K562 (cell line): ENCODE results near the gene ECE2. TPM values are rescaled to one million over a fixed set of nuclear protein-coding genes. Genes with fewer than 3 reads are reported as not detected.

Experiments
- ATAC-seq: fragments of 200-7000 bp; cut with Tn5 transposase; 3 replicates; pipeline ENCODE4 v1.9.1; 2020; ENCODE audit warnings: moderate library complexity
- BruUV-seq: library from RNA; stranded (reverse); fragments of 400-500 nt; replicated peaks from 2 replicates; lab custom pipeline; 2021; lab: Mats Ljungman, UMichigan
- CTCF ChIA-PET: fragments of 300-600 bp; formaldehyde crosslinking; extraction: SDS; loops from one replicate; lab custom pipeline; 2021; ENCODE audit warnings: low intra/inter-chr PET ratio; lab: Yijun Ruan, JAX
- POLR2A ChIA-PET: fragments of 300-600, 350-650 bp; sonication (Branson Sonifier 250); formaldehyde crosslinking; extraction: SDS; loops from one replicate; lab custom pipeline; 2021; ENCODE audit warnings: antibody characterized with exemption, inconsistent platforms; lab: Yijun Ruan, JAX
- DNase-seq, 4 experiments: peaks; one replicate each; pipeline versions ENCODE4 v3.0.0 to v3.0.0-alpha.2; 2011 to 2018; ENCODE audit warnings: low spot score in 3 of 4, mixed read lengths in 3 of 4; ENCODE audit errors: extremely low read depth in 1 of 4
- FAIRE-seq: peaks from 2 replicates; lab custom pipeline; 2011; peaks lifted over from hg19 to GRCh38; lab: Jason Lieb, UNC
- H2AFZ ChIP-seq: 2 replicates; pipeline ENCODE4 v1.6.0; 2011; ENCODE audit warnings: low read depth, low read length, control low read depth, inconsistent platforms
- H3K27ac ChIP-seq: fragments of 200-600 bp; 3 replicates; pipeline ENCODE4 v1.8.0; 2011; ENCODE audit warnings: low read depth, mild to moderate bottlenecking, control low read depth, inconsistent platforms, low read length, moderate library complexity, mixed read lengths; ENCODE audit errors: extremely low read depth
- H3K27me3 ChIP-seq, 2 experiments: fragments of 300-600 bp in 1 of 2; 2 replicates in 1 of 2; 3 replicates in 1 of 2; pipeline versions ENCODE4 v1.6.0 to v1.8.0; 2011; ENCODE audit warnings: inconsistent platforms in 2 of 2, low read length in 2 of 2, mild to moderate bottlenecking in 1 of 2, mixed read lengths in 1 of 2, moderate library complexity in 1 of 2; ENCODE audit not compliant: control insufficient read depth in 2 of 2, insufficient read depth in 2 of 2
- H3K36me3 ChIP-seq: fragments of 300-600 bp; 3 replicates; pipeline ENCODE4 v1.8.0; 2011; ENCODE audit warnings: mild to moderate bottlenecking, low read length, inconsistent platforms; ENCODE audit not compliant: control insufficient read depth, insufficient read depth
- H3K4me1 ChIP-seq, 2 experiments: fragments of 200-600 bp in 1 of 2; replicated peaks in 1 of 2; 2 replicates in 1 of 2; 3 replicates in 1 of 2; pipeline versions ENCODE4 v1.5.1 to v1.8.0; 2011; ENCODE audit warnings: inconsistent platforms in 2 of 2, low read length in 2 of 2, mild to moderate bottlenecking in 1 of 2, mixed read lengths in 1 of 2, moderate library complexity in 1 of 2; ENCODE audit not compliant: control insufficient read depth in 2 of 2, insufficient read depth in 2 of 2
- H3K4me2 ChIP-seq: 2 replicates; pipeline ENCODE4 v1.6.1; 2011; ENCODE audit warnings: low read length, control low read depth, inconsistent platforms, mixed read lengths; ENCODE audit not compliant: insufficient read depth
- H3K4me3 ChIP-seq: fragments of 200-600 bp; sonication (generic), shearing (Covaris generic); 2 replicates; pipeline ENCODE4 v1.5.1; 2016; ENCODE audit warnings: control low read depth, inconsistent platforms
- H3K79me2 ChIP-seq: fragments of 200-600 bp; 3 replicates; pipeline ENCODE4 v1.8.0; 2011; ENCODE audit warnings: low read length, inconsistent platforms; ENCODE audit not compliant: control insufficient read depth, insufficient read depth
- H3K9ac ChIP-seq, 2 experiments: 2 replicates each; pipeline versions ENCODE4 v1.6.0 to v1.6.1; 2011; ENCODE audit warnings: low read depth in 2 of 2, low read length in 2 of 2, control low read depth in 1 of 2, inconsistent platforms in 1 of 2, mild to moderate bottlenecking in 1 of 2, mixed read lengths in 1 of 2; ENCODE audit not compliant: insufficient read depth in 1 of 2
- H3K9me1 ChIP-seq: one replicate; pipeline ENCODE4 v1.6.0; 2011; ENCODE audit warnings: inconsistent platforms, mild to moderate bottlenecking, low read length, moderate library complexity; ENCODE audit not compliant: control insufficient read depth, insufficient read depth
- H3K9me3 ChIP-seq: replicated peaks from 2 replicates; pipeline ENCODE4 v1.5.1; 2011; ENCODE audit warnings: low read depth, low read length, inconsistent platforms; ENCODE audit not compliant: control insufficient read depth, insufficient read depth
- H4K20me1 ChIP-seq: replicated peaks from 2 replicates; pipeline ENCODE4 v1.6.1; 2011; ENCODE audit warnings: low read length, inconsistent platforms, mixed read lengths; ENCODE audit not compliant: control insufficient read depth, insufficient read depth
- PML ChIP-seq: IDR thresholded peaks from 2 replicates; pipeline ENCODE4 v1.6.1; 2012; ENCODE audit warnings: low read length, inconsistent platforms
- SMAD4 ChIP-seq: fragments of 250-450 bp; sonication (Bioruptor Pico); conservative IDR thresholded peaks from 2 replicates; pipeline ENCODE4 v1.8.0; 2021; ENCODE audit warnings: inconsistent platforms, mild to moderate bottlenecking, moderate library complexity
- TAF1 ChIP-seq: IDR thresholded peaks from 2 replicates; pipeline ENCODE4 v1.6.1; 2011; ENCODE audit warnings: mild to moderate bottlenecking, low read length, moderate library complexity; ENCODE audit not compliant: insufficient read depth, control insufficient read depth, severe bottlenecking; ENCODE audit errors: extremely low read depth
- WGBS: fragments of 100-300 bp; shearing (Covaris generic); methylation state at CpG from one replicate; pipeline ENCODE4 v1.1.6; 2016; ENCODE audit warnings: low coverage, mixed read lengths; ENCODE audit not compliant: insufficient coverage; ENCODE audit errors: missing lambda C conversion rate; 5-methylcytosine and 5-hydroxymethylcytosine counted together
- in situ Hi-C: fragments of 300-500 bp; cut with MboI; formaldehyde crosslinking; loops from 4 replicates; pipeline ENCODE4 v1.15.0; 2018; ENCODE audit warnings: inconsistent platforms, mixed read lengths
- intact Hi-C: fragments of 100-400 bp; cut with micrococcal nuclease; formaldehyde crosslinking; loops from 2 replicates; pipeline ENCODE4 v1.14.2; 2022
- polyA plus RNA-seq, 8 experiments: library from polyadenylated mRNA; depleted of rRNA in 4 of 8; stranded (reverse) in 5 of 8; unstranded in 3 of 8; fragments of >200 nt; fragmentation: Nextera tagmentation in 2 of 8; fragmentation: Illumina TruSeq in 1 of 8; extraction: Ambion mirVana in 2 of 8; extraction: Trizol in 1 of 8; gene quantifications; 2 replicates each; pipeline versions ENCODE4 v1.2.1 to v1.2.3, GENCODE V29; 2011 to 2014; ENCODE audit warnings: inconsistent platforms in 1 of 8, missing spikeins in 1 of 8
- total RNA-seq, 7 experiments: library from RNA; depleted of rRNA in 6 of 7; stranded (reverse); fragments of >200 nt in 6 of 7; fragmentation: Illumina TruSeq in 2 of 7; extraction: Trizol in 2 of 7; gene quantifications; 2 replicates each; pipeline versions ENCODE4 v1.2.1 to v1.2.3, GENCODE V29; 2011 to 2021; ENCODE audit warnings: low replicate concordance in 1 of 7
- TF ChIP-seq, protein P1 (sequence below): fragments of 200-600 bp; sonication (generic); IDR thresholded peaks from one replicate; pipeline ENCODE4 v1.6.1; 2012; ENCODE audit warnings: mild to moderate bottlenecking, low read depth, low read length, inconsistent platforms
- TF ChIP-seq, protein P2 (sequence below): sonication (generic); formaldehyde crosslinking; IDR thresholded peaks from 2 replicates; pipeline ENCODE4 v1.5.0; 2020; ENCODE audit warnings: missing genetic modification reagents
- TF ChIP-seq, protein P3 (sequence below), 2 experiments: IDR thresholded peaks; 2 replicates each; pipeline ENCODE4 v1.6.1; 2011; ENCODE audit warnings: borderline replicate concordance in 1 of 2, control low read depth in 1 of 2, low read depth in 1 of 2, low read length in 1 of 2, mild to moderate bottlenecking in 1 of 2, mixed read lengths in 1 of 2, moderate library complexity in 1 of 2; ENCODE audit not compliant: insufficient read depth in 1 of 2, insufficient read length in 1 of 2, poor library complexity in 1 of 2, severe bottlenecking in 1 of 2; ENCODE audit errors: extremely low read depth in 1 of 2

ECE2 gene
- total and polyA plus RNA-seq, 9 of the 15 experiments (the other 6 are each of a cell fraction or from before 2014, with no cell fraction given), result not detected

DNA sequence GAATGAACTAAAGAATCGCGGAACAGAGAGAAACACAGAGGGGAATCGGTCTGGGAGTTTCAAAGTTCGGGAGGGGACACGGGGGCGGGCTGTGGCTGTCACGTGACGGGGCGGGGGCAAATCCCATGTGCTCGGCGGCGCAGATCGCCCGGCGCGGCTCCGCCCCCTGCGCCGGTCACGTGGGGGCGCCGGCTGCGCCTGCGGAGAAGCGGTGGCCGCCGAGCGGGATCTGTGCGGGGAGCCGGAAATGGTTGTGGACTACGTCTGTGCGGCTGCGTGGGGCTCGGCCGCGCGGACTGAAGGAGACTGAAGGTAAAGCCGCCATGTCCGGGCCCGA lies 38.5 kb downstream of the ECE2 start, which contains the start of gene EIF4G1:
Gene EIF4G1 (plus strand): TSS at position 244 of the 337 bp plus-strand sequence. CDS start 1,191 bp downstream, outside the sequence.
- peak within 1 kb of the TSS; percentile 84 for H2AFZ ChIP-seq
- in situ Hi-C loops, result no loop called here
- H3K4me2 ChIP-seq, result peak within 1 kb of the TSS; percentile 99
- CTCF ChIA-PET, result no interaction called here
- 2% methylated on average over 10 of the region's 40 CpGs for WGBS
- peaks cover 13 to 31% of the 10 kb centered on the region in 2 experiments; a peak in 4 of 5 replicates for H3K4me1 ChIP-seq
- no peaks in the 10 kb centered on the region for H3K27me3 ChIP-seq
- peak; percentile 94 to 97 (median 96) for DNase-seq
- intact Hi-C loops, result loop anchor here (2.0 kb wide), 1 partner anchor 16 kb away; the partner anchor contains the start of gene PSMD2
- H3K4me3 ChIP-seq, result peak within 1 kb of the TSS; percentile 100
- H3K36me3 ChIP-seq, result peaks cover 45% of the 10 kb centered on the region
- peaks cover 36% of the 10 kb centered on the region for H4K20me1 ChIP-seq
- H3K9me1 ChIP-seq, result peaks cover 10% of the 10 kb centered on the region
- POLR2A ChIA-PET, result no interaction called here
- ATAC-seq, result peak; percentile 92
- H3K79me2 ChIP-seq, result peaks cover 50% of the 10 kb centered on the region
- H3K27ac ChIP-seq, result peak within 1 kb of the TSS; percentile 94
- FAIRE-seq, result peak; percentile 84
- BruUV-seq, result no TSS peak
- no peaks in the 10 kb centered on the region for H3K9me3 ChIP-seq
- H3K9ac ChIP-seq, result peak within 1 kb of the TSS; percentile 99 to 100
- TF ChIP-seq TAF1 (peak; percentile 88), SMAD4 (CRISPR knock-in tag) (no peak; the same call in 1 of the 2 replicates), PML (peak; percentile 25; the same call in 1 of the 2 replicates)
- TF ChIP-seq, protein P1, sequence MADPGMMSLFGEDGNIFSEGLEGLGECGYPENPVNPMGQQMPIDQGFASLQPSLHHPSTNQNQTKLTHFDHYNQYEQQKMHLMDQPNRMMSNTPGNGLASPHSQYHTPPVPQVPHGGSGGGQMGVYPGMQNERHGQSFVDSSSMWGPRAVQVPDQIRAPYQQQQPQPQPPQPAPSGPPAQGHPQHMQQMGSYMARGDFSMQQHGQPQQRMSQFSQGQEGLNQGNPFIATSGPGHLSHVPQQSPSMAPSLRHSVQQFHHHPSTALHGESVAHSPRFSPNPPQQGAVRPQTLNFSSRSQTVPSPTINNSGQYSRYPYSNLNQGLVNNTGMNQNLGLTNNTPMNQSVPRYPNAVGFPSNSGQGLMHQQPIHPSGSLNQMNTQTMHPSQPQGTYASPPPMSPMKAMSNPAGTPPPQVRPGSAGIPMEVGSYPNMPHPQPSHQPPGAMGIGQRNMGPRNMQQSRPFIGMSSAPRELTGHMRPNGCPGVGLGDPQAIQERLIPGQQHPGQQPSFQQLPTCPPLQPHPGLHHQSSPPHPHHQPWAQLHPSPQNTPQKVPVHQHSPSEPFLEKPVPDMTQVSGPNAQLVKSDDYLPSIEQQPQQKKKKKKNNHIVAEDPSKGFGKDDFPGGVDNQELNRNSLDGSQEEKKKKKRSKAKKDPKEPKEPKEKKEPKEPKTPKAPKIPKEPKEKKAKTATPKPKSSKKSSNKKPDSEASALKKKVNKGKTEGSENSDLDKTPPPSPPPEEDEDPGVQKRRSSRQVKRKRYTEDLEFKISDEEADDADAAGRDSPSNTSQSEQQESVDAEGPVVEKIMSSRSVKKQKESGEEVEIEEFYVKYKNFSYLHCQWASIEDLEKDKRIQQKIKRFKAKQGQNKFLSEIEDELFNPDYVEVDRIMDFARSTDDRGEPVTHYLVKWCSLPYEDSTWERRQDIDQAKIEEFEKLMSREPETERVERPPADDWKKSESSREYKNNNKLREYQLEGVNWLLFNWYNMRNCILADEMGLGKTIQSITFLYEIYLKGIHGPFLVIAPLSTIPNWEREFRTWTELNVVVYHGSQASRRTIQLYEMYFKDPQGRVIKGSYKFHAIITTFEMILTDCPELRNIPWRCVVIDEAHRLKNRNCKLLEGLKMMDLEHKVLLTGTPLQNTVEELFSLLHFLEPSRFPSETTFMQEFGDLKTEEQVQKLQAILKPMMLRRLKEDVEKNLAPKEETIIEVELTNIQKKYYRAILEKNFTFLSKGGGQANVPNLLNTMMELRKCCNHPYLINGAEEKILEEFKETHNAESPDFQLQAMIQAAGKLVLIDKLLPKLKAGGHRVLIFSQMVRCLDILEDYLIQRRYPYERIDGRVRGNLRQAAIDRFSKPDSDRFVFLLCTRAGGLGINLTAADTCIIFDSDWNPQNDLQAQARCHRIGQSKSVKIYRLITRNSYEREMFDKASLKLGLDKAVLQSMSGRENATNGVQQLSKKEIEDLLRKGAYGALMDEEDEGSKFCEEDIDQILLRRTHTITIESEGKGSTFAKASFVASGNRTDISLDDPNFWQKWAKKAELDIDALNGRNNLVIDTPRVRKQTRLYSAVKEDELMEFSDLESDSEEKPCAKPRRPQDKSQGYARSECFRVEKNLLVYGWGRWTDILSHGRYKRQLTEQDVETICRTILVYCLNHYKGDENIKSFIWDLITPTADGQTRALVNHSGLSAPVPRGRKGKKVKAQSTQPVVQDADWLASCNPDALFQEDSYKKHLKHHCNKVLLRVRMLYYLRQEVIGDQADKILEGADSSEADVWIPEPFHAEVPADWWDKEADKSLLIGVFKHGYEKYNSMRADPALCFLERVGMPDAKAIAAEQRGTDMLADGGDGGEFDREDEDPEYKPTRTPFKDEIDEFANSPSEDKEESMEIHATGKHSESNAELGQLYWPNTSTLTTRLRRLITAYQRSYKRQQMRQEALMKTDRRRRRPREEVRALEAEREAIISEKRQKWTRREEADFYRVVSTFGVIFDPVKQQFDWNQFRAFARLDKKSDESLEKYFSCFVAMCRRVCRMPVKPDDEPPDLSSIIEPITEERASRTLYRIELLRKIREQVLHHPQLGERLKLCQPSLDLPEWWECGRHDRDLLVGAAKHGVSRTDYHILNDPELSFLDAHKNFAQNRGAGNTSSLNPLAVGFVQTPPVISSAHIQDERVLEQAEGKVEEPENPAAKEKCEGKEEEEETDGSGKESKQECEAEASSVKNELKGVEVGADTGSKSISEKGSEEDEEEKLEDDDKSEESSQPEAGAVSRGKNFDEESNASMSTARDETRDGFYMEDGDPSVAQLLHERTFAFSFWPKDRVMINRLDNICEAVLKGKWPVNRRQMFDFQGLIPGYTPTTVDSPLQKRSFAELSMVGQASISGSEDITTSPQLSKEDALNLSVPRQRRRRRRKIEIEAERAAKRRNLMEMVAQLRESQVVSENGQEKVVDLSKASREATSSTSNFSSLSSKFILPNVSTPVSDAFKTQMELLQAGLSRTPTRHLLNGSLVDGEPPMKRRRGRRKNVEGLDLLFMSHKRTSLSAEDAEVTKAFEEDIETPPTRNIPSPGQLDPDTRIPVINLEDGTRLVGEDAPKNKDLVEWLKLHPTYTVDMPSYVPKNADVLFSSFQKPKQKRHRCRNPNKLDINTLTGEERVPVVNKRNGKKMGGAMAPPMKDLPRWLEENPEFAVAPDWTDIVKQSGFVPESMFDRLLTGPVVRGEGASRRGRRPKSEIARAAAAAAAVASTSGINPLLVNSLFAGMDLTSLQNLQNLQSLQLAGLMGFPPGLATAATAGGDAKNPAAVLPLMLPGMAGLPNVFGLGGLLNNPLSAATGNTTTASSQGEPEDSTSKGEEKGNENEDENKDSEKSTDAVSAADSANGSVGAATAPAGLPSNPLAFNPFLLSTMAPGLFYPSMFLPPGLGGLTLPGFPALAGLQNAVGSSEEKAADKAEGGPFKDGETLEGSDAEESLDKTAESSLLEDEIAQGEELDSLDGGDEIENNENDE, result no peak
- TF ChIP-seq, protein P2, sequence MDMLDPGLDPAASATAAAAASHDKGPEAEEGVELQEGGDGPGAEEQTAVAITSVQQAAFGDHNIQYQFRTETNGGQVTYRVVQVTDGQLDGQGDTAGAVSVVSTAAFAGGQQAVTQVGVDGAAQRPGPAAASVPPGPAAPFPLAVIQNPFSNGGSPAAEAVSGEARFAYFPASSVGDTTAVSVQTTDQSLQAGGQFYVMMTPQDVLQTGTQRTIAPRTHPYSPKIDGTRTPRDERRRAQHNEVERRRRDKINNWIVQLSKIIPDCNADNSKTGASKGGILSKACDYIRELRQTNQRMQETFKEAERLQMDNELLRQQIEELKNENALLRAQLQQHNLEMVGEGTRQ (CRISPR knock-in tag), result peak; percentile 99
- TF ChIP-seq, protein P3, sequence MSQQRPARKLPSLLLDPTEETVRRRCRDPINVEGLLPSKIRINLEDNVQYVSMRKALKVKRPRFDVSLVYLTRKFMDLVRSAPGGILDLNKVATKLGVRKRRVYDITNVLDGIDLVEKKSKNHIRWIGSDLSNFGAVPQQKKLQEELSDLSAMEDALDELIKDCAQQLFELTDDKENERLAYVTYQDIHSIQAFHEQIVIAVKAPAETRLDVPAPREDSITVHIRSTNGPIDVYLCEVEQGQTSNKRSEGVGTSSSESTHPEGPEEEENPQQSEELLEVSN (IDR thresholded peaks at IDR 0.05; ENCODE audit: borderline replicate concordance in 1 of 2, extremely low read depth in 1 of 2, insufficient read depth in 1 of 2, insufficient read length in 1 of 2, low read depth in 1 of 2, low read length in 1 of 2, poor library complexity in 1 of 2, severe bottlenecking in 1 of 2), result peak; percentile 40 to 89
